Effector memory CD4-positive, alpha-beta T cell (primary cell): ENCODE measurements around the gene E2F8.

Experiments used
- DNase-seq, 3 donors: peaks; one replicate each; pipeline ENCODE4 v3.0.0-alpha.2; 2020
- H3K27ac ChIP-seq: 2 replicates; pipeline ENCODE4 v1.7.0; 2013; ENCODE audit warnings: mild to moderate bottlenecking, low read length, moderate library complexity; ENCODE audit not compliant: insufficient read depth, poor library complexity, severe bottlenecking
- H3K27me3 ChIP-seq: replicated peaks from 2 replicates; pipeline ENCODE4 v1.7.0; 2013; ENCODE audit warnings: mild to moderate bottlenecking, low read length; ENCODE audit not compliant: insufficient read depth, control insufficient read depth, poor library complexity, severe bottlenecking
- H3K36me3 ChIP-seq: 2 replicates; pipeline ENCODE4 v1.7.0; 2013; ENCODE audit warnings: mild to moderate bottlenecking, low read length, moderate library complexity; ENCODE audit not compliant: control insufficient read depth, insufficient read depth
- H3K4me1 ChIP-seq: 2 replicates; pipeline ENCODE4 v1.7.0; 2013; ENCODE audit warnings: low read length, mild to moderate bottlenecking; ENCODE audit not compliant: control insufficient read depth, insufficient read depth, poor library complexity, severe bottlenecking
- H3K4me3 ChIP-seq: 2 replicates; pipeline ENCODE4 v1.7.0; 2013; ENCODE audit warnings: low read length, low read depth, mild to moderate bottlenecking; ENCODE audit not compliant: insufficient read depth, poor library complexity, severe bottlenecking
- H3K9me3 ChIP-seq: 2 replicates; pipeline ENCODE4 v1.7.0; 2013; ENCODE audit warnings: mild to moderate bottlenecking, low read length, moderate library complexity; ENCODE audit not compliant: control insufficient read depth

E2F8 gene

GRCh38 chr11:19193916-19194315, 46.8 kb downstream of the E2F8 start:
- H3K4me1 ChIP-seq: no peaks in the 10 kb centered on the region
- no peaks in the 10 kb centered on the region for H3K9me3 ChIP-seq
- H3K27ac ChIP-seq: no peak overlapping the region
- H3K27me3 ChIP-seq: no peaks in the 10 kb centered on the region
- no peak for DNase-seq
- H3K36me3 ChIP-seq: no peaks in the 10 kb centered on the region
- no peak overlapping the region for H3K4me3 ChIP-seq

DNA sequence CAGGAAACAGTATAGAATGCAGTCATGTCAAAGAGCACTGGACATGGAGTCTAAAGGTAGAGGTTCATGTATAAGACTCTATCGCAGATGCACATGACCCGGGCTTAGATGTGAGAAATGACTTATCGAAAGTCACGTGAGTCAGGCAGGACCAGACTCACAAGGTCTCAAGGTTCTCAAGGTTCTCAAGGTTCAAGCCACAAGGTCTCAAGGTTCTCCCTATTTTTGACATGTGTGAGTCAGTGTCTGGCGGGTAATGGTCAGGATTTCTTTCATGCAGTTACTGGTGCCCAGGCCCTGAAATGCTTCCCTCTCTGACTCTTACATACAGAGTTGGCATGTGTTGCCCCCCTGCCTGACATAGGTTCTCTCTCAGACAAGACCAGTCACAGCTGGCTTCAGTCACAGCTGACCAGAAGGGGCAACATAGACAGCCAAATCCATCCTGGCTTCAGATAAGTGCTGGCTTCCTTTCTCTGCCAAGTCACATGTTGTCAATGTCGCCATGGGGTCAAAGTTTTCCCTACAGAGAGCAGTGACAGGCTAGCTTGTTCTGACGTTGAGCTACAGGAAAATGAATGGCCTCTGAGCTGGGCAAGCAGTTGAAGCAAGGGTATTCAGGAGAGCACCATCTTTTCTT, 49.1 kb downstream of the E2F8 start:
- H3K4me3 ChIP-seq: no peak overlapping the region
- no peak overlapping the region for H3K27ac ChIP-seq
- no peak for DNase-seq
- no peaks in the 10 kb centered on the region for H3K36me3 ChIP-seq
- no peaks in the 10 kb centered on the region for H3K4me1 ChIP-seq
- H3K9me3 ChIP-seq: no peaks in the 10 kb centered on the region
- H3K27me3 ChIP-seq: no peaks in the 10 kb centered on the region

DNA sequence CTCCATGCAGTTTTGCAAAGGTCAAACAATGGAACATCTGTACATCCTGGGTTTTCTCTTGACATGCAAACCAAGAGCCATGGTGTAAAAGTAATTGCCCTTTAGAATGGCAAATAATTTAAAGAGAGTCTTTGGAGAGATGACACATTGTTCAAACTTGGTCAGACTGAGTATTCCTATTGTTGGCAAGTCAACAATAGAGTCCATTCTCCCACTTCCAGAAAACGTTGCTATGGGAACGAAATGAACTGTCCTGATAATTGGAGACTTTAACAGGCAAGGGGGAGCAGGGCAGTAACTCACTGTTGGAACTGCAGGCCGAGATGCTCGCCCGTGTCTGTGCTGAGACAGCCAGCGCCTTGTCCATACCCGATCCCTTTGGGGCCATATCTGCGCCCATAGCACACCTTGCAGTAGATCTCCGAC, 52.9 kb downstream of the E2F8 start:
- H3K4me1 ChIP-seq: no peaks in the 10 kb centered on the region
- no peaks in the 10 kb centered on the region for H3K36me3 ChIP-seq
- H3K27me3 ChIP-seq: no peaks in the 10 kb centered on the region
- no peak overlapping the region for H3K4me3 ChIP-seq
- H3K27ac ChIP-seq: no peak overlapping the region
- no peaks in the 10 kb centered on the region for H3K9me3 ChIP-seq
- DNase-seq: no peak

DNA sequence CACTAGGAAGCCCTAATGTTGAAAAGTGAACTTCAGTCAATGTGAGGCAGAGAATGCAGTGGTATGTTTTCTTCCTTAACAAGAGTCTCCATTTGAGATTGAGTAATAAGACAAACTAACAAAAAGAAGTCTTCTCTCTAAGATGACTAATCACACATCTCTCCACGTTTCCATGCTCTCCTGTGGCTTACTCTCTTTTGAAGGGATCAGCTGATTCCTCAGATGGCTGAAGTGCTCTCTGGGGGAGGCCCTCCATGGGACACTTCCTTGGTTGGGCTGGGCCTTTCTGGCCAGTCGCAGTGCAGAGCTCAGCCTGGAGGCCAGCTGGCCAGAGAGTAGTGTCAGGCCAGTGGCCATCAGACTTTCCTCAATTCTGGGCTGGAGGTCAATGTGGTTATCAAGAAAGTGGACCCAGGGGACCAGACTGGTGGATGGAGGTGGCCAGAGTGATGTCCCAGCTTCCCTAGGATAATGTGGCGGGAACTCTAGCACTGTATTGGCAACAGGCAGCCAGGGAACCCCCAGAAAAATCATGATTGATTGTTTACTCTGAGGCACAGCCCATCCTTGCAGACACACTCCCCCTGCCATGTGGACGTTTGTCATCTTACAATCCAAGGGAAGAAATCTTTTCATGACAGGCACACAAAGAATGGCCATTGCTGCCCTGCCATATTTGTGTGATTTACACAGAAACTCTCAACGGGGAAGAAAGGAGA, 53.5 kb downstream of the E2F8 start:
- DNase-seq: no peak
- Histone ChIP-seq H3K27ac (no peak overlapping the region), H3K4me1 (no peaks in the 10 kb centered on the region), H3K9me3 (no peaks in the 10 kb centered on the region), H3K27me3 (no peaks in the 10 kb centered on the region), H3K36me3 (no peaks in the 10 kb centered on the region), H3K4me3 (no peak overlapping the region)

DNA sequence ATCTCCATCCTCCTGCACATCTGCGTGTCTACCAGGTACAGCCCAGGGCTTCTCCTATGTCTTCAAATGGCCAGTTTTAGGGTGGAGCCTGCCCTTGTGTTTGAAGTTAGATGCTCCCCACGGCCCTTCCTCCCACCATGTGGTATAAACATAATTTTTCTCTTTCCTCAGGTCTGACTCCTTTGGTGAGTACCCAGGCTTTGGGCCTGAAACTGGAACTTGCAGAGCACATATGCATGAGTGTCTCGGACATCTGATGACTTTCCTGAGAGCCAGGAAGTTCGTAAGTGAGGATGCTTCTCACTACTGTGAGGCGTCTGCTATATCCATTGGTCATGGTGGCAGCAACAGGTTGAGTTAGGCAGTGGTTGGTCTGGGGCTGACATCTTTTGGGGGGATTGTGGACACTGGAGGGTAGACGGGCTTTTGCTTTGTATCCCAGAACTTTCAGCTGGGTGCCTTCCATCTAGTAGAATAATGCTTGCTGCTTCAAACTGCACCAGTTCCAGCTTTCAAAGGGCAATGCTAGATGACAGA, 55.2 kb downstream of the E2F8 start:
- no peak overlapping the region for H3K4me3 ChIP-seq
- H3K9me3 ChIP-seq: no peaks in the 10 kb centered on the region
- DNase-seq: no peak
- H3K36me3 ChIP-seq: no peaks in the 10 kb centered on the region
- no peaks in the 10 kb centered on the region for H3K27me3 ChIP-seq
- no peaks in the 10 kb centered on the region for H3K4me1 ChIP-seq
- H3K27ac ChIP-seq: no peak overlapping the region

GRCh38 chr11:19185036-19185435, 55.7 kb downstream of the E2F8 start:
- Histone ChIP-seq H3K27me3 (no peaks in the 10 kb centered on the region), H3K36me3 (no peaks in the 10 kb centered on the region), H3K4me1 (no peaks in the 10 kb centered on the region), H3K9me3 (no peaks in the 10 kb centered on the region), H3K27ac (no peak overlapping the region), H3K4me3 (no peak overlapping the region)
- no peak for DNase-seq

DNA sequence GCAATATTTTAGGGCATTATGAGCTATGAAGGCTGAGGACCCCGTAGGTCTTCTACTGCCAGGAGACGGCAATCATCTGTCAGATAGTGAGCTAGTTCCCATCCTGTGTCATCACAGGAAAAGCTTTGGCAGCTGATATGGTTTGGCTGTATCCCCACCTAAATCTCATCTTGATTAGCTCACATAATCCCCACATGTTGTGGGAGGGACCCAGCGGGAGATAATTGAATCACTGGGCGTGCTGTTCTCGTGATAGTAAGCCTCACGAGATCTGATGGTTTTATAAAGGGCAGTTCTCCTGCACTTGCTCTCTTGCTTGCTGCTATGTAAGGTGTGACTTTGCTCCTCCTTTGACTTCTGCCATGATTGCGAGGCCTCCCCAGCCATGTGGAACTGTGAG, 57.1 kb downstream of the E2F8 start:
- no peaks in the 10 kb centered on the region for H3K4me1 ChIP-seq
- H3K27ac ChIP-seq: no peak overlapping the region
- no peaks in the 10 kb centered on the region for H3K27me3 ChIP-seq
- DNase-seq: no peak
- no peaks in the 10 kb centered on the region for H3K9me3 ChIP-seq
- no peak overlapping the region for H3K4me3 ChIP-seq
- H3K36me3 ChIP-seq: no peaks in the 10 kb centered on the region

GRCh38 chr11:19181531-19182261, 59.0 kb downstream of the E2F8 start:
- Histone ChIP-seq H3K4me3 (no peak overlapping the region), H3K9me3 (no peaks in the 10 kb centered on the region), H3K27me3 (no peaks in the 10 kb centered on the region), H3K4me1 (no peaks in the 10 kb centered on the region), H3K36me3 (peaks cover 1% of the 10 kb centered on the region), H3K27ac (no peak overlapping the region)
- no peak for DNase-seq

GRCh38 chr11:19176629-19177186, 64.0 kb downstream of the E2F8 start:
- H3K9me3 ChIP-seq: no peaks in the 10 kb centered on the region
- H3K36me3 ChIP-seq: peaks cover 26% of the 10 kb centered on the region
- no peak for DNase-seq
- H3K4me3 ChIP-seq: no peak overlapping the region
- no peaks in the 10 kb centered on the region for H3K27me3 ChIP-seq
- H3K4me1 ChIP-seq: no peaks in the 10 kb centered on the region
- H3K27ac ChIP-seq: no peak overlapping the region
